Activated CD4-positive, alpha-beta T cell treated with anti-CD3 and anti-CD28 coated beads, Interleukin-2, amount 50 U/mL, for 16 hours (primary cell): ENCODE results near the gene OR1A1.
"Not testable (repeated sequence)": the region's sequence is repeated elsewhere in the genome, so short reads cannot be mapped to it uniquely, and the experiment has no call there.

ENCODE experiments used
- DNase-seq: peaks from one replicate; pipeline ENCODE4 v3.0.0-alpha.2; 2020

OR1A1 gene

GRCh38 chr17:3207367-3207766 lies at the start of gene OR1A1:
Gene OR1A1 (plus strand): TSS chr17:3207667. CDS start chr17:3215621, 7,954 bp downstream.
- no peak for DNase-seq

GRCh38 chr17:3167574-3167973 lies 39.9 kb upstream of the OR1A1 start:
- DNase-seq = no peak

- DNase-seq = no peak
Observed at GRCh38 chr17:3189961-3190360, 17.5 kb upstream of the OR1A1 start.

- no peak for DNase-seq
Observed at GRCh38 chr17:3197219-3197618, 10.2 kb upstream of the OR1A1 start, which contains the start of gene OR1A2. Gene OR1A2 (plus strand): TSS chr17:3197519. CDS start chr17:3197519, 0 bp downstream.

- no peak for DNase-seq
Observed at GRCh38 chr17:3208484-3208883, 1.0 kb downstream of the OR1A1 start.

- no peak for DNase-seq
Observed at GRCh38 chr17:3213001-3213400, 5.5 kb downstream of the OR1A1 start.

- DNase-seq = no peak
Observed at GRCh38 chr17:3213587-3213986, 6.1 kb downstream of the OR1A1 start.

- not testable (repeated sequence) for DNase-seq
Observed at GRCh38 chr17:3219978-3220377, 12.5 kb downstream of the OR1A1 start.

GRCh38 chr17:3221850-3222249 lies 14.4 kb downstream of the OR1A1 start:
- no peak for DNase-seq

- DNase-seq = no peak
Observed at GRCh38 chr17:3222505-3222904, 15.0 kb downstream of the OR1A1 start.

- DNase-seq = not testable (repeated sequence)
Observed at GRCh38 chr17:3224721-3225352, 17.4 kb downstream of the OR1A1 start.

- not testable (repeated sequence) for DNase-seq
Observed at GRCh38 chr17:3232300-3232699, 24.8 kb downstream of the OR1A1 start.

GRCh38 chr17:3238685-3239084 lies 31.2 kb downstream of the OR1A1 start:
- not testable (repeated sequence) for DNase-seq

GRCh38 chr17:3241044-3241443 lies 33.6 kb downstream of the OR1A1 start:
- not testable (repeated sequence) for DNase-seq

GRCh38 chr17:3244841-3245240 lies 37.4 kb downstream of the OR1A1 start:
- not testable (repeated sequence) for DNase-seq

GRCh38 chr17:3249013-3249412 lies 41.5 kb downstream of the OR1A1 start:
- DNase-seq = not testable (repeated sequence)

GRCh38 chr17:3256575-3256974 lies 49.1 kb downstream of the OR1A1 start:
- no peak for DNase-seq

- DNase-seq = no peak
Observed at GRCh38 chr17:3260163-3260562, 52.7 kb downstream of the OR1A1 start.

GRCh38 chr17:3260600-3260999 lies 53.1 kb downstream of the OR1A1 start:
- no peak for DNase-seq
